Measurements from ENCODE around the gene GALNT1. TPM values are rescaled to one million over a fixed set of nuclear protein-coding genes. Genes with fewer than 3 reads are reported as not detected.

Gene GALNT1
- total RNA-seq, 1 experiment from 2014 or later: 40.1 TPM

DNA sequence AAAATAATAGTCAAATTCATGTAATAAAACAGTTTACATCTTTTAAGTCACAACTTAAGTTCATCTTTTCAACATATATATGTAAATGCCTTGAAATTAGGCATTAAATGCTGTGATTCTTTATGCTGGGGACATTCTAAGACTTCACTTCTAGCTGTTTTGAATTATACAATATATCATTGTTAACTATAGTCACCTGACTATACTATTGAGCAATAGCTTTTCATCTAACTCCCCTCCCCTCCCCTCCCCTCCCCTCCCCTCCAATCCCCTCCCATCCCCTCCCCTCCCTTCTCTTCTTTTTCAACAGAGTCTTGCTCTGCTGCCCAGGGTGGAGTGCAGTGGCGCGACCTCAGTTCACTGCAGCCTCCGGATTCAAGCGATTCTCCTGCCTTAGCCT lies 16.2 kb downstream of the GALNT1 start:
- Histone ChIP-seq H3K4me1 (no peaks in the 10 kb centered on the region), H3K36me3 (no peaks in the 10 kb centered on the region), H3K27ac (no peak overlapping the region), H3K27me3 (no peaks in the 10 kb centered on the region), H3K9me3 (replicated peaks) (0 out of 2 replicates have a peak, but pooled peaks cover 4% of the 10 kb centered on the region), H3K4me3 (no peak overlapping the region)
- no peak for DNase-seq

DNA sequence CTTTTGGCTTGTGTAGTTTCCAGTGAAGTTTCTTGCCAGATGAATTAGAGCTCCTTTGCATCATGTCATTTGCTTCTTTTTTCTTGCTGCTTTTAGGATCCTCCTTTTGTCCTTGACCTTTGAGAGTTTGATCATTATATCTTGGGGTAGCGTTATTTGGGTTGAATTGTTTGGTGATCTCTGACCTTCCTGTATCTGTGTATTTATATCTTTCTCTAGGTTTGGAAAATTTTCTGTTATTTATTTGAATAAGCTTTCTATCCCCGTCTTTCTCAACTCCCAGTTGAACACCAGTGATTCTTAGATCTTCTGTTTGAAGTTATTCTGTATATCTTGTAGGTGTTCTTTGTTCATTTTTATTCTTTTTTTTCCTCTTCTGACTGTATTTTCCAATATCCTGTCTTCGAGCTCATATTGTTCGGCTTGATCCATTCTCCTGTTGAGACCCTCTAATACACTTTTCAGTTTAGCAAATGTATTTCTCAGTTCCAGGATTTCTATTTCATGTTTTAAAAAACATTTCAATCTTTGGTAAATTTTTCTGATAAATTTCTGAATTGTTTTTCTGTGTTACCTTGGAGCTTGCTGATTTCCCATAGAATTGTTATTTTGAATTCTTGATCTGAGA lies 20.8 kb downstream of the GALNT1 start:
- H3K4me3 ChIP-seq: no peak overlapping the region
- H3K4me1 ChIP-seq: no peaks in the 10 kb centered on the region
- no peaks in the 10 kb centered on the region for H3K27me3 ChIP-seq
- DNase-seq: no peak
- 0 out of 2 replicates have a peak, but pooled peaks cover 4% of the 10 kb centered on the region for H3K9me3 ChIP-seq (replicated peaks)
- no peaks in the 10 kb centered on the region for H3K36me3 ChIP-seq
- no peak overlapping the region for H3K27ac ChIP-seq

DNA sequence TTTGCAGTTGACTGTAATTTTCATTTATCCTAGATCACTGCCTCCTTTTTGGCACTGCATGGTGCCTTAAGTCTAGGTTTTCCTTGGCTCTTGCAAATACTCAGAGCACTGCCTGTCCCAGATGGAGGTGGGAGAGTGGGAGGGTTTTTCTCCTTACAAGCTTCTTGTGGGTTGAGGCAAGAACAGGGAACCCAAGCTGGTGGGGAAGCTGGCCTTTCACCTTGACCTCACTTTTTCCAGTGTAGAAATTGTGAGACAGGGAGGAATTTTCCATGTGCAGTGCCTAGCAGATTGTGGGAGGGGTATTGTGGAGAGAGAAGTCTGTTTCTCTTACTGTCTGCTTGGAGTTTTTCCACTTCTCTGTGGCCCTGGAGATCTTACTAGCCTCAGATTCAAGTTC lies 21.5 kb downstream of the GALNT1 start:
- Histone ChIP-seq H3K27ac (no peak overlapping the region), H3K4me3 (no peak overlapping the region), H3K27me3 (no peaks in the 10 kb centered on the region), H3K4me1 (no peaks in the 10 kb centered on the region), H3K9me3 (replicated peaks) (0 out of 2 replicates have a peak, but pooled peaks cover 4% of the 10 kb centered on the region), H3K36me3 (no peaks in the 10 kb centered on the region)
- no peak for DNase-seq

DNA sequence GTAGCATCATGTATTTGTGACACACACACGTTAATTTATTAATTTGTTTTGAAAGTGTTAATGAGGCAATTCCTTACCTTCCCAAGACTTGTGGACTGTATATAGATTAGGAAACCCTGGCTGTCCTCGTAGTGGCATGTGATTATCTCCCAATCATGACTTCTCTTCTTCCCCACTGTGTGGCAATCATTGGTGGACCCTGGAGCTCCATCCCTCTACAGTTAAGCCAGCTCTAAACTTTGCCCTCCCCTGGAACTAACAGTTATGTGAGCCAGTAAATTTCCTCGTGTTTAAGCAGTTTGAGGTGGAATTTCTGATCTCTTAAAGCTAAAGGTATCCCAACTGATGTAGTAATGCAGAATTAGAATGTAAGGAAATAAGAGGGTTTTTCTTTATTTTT lies 22.0 kb downstream of the GALNT1 start:
- H3K9me3 ChIP-seq (replicated peaks): 0 out of 2 replicates have a peak, but pooled peaks cover 4% of the 10 kb centered on the region
- no peak for DNase-seq
- no peak overlapping the region for H3K4me3 ChIP-seq
- H3K27ac ChIP-seq: no peak overlapping the region
- H3K4me1 ChIP-seq: no peaks in the 10 kb centered on the region
- H3K36me3 ChIP-seq: no peaks in the 10 kb centered on the region
- no peaks in the 10 kb centered on the region for H3K27me3 ChIP-seq

DNA sequence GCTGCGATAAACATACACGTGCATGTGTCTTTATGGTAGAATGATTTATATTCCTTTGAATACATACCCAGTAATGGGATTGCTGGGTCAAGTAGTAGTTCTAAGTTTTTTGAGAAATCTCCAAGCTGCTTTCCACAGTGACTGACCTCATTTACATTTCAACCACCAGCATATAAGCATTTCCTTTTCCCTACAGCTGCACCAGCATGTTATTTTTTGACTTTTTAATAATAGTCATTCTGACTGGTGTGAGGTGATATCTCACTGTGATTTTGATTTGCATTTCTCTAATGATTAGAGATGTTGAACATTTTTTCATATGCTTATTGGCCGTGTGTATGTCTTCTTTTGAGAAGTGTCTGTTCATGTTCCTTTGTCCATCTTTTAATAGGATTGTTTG lies 22.8 kb downstream of the GALNT1 start:
- Histone ChIP-seq H3K27ac (no peak overlapping the region), H3K4me3 (no peak overlapping the region), H3K4me1 (no peaks in the 10 kb centered on the region), H3K9me3 (replicated peaks) (0 out of 2 replicates have a peak, but pooled peaks cover 4% of the 10 kb centered on the region), H3K36me3 (no peaks in the 10 kb centered on the region), H3K27me3 (no peaks in the 10 kb centered on the region)
- DNase-seq: no peak

DNA sequence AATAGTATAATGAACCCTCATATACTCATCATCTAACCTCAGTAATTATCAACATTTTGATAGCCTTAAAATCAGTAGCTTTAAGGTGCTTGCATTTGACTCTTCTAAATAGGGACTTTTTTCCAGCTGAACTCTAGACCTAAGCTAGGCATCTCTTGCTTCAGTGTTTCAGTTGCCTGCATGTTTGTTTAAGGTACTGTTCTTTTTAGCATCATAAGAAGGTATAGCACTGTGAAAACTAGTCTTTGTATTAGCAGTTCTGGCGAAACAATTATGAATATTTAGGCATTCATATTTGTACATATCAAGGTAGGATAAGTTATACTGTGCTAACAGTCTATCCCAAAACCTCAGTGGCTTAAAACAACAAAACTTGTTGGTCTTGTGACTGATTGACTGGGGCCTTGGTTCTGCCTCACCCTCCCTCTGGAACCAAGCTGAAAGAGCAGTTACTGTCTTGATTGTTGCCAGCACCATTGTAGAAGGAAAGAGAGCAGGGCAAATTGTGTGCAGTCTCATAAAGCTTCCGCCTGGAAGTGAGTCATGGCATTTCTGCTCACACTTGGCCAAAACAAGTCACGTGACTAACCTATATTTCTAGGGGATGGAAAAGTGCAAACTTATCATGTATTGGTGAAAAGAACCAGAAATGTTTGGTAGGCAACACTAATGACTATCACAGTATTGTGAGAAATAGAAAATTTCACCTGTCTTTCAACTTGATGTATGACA lies 24.3 kb downstream of the GALNT1 start:
- H3K27ac ChIP-seq: no peak overlapping the region
- no peaks in the 10 kb centered on the region for H3K27me3 ChIP-seq
- 0 out of 2 replicates have a peak, but pooled peaks cover 4% of the 10 kb centered on the region for H3K9me3 ChIP-seq (replicated peaks)
- no peaks in the 10 kb centered on the region for H3K4me1 ChIP-seq
- H3K36me3 ChIP-seq: no peaks in the 10 kb centered on the region
- no peak overlapping the region for H3K4me3 ChIP-seq
- DNase-seq: no peak

DNA sequence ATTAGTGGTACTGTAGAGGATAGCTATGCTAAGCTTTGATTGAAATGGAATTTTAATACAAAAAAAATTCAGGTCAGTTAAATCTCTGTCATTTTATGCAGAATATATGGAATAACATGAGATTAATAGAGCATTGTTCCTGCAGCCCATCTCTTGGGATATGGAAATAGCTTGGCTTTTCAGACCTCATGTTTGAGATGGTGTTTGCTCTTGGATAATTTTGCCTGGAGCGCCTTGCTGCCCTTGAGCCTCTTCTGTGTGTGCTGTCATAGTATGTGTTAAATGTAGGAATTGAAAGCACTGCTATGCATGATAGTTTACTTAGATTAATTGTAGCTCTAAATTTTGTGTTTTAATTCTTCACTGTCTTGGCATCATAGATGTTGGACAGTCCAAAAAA lies 27.7 kb downstream of the GALNT1 start:
- Histone ChIP-seq H3K27me3 (no peaks in the 10 kb centered on the region), H3K4me3 (no peak overlapping the region), H3K27ac (no peak overlapping the region), H3K36me3 (no peaks in the 10 kb centered on the region), H3K4me1 (no peaks in the 10 kb centered on the region), H3K9me3 (replicated peaks) (no peaks in the 10 kb centered on the region)
- no peak for DNase-seq

DNA sequence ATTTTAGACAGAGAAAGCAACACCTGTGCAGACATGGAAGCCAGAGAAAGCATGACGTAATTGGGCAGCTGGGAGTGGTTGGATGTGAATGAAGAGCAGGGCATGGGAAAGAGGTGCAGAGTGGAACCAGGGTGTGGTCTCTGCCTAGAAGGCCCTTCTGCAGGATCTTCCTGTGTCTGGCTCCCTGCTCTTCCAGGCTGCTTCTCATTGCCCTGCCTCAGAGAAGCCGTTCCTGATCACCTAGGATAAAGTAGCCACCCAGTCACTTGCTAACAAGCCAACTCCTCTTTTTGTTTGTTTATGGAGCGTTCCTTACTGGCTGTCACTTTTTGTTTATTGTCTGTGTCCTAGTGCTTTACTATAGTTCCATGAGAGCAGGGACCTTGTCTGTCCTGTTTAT lies 28.5 kb downstream of the GALNT1 start:
- no peak overlapping the region for H3K4me3 ChIP-seq
- no peaks in the 10 kb centered on the region for H3K9me3 ChIP-seq (replicated peaks)
- DNase-seq: peak; percentile 18 to 56
- H3K36me3 ChIP-seq: no peaks in the 10 kb centered on the region
- H3K27me3 ChIP-seq: no peaks in the 10 kb centered on the region
- H3K27ac ChIP-seq: no peak overlapping the region
- H3K4me1 ChIP-seq: no peaks in the 10 kb centered on the region

DNA sequence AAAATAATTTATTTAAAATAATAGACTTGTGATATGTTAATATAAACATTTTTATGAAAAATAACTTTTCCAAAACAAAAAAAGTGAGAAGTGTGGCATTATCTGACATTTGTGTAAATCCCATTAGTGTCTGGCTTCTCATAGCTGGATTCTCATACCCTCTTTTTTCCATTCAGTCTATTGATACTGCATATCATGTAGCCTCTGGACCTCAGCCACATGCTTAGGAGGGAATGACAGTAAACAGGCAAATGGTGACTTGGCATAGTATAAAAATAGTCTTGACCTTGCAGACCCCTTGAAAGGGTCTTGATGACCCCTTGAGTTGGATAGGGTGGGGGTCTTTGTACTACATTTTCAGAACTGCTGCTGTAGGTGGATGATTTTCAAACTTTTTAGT lies 29.2 kb downstream of the GALNT1 start:
- DNase-seq: no peak
- no peaks in the 10 kb centered on the region for H3K36me3 ChIP-seq
- H3K9me3 ChIP-seq (replicated peaks): no peaks in the 10 kb centered on the region
- no peaks in the 10 kb centered on the region for H3K4me1 ChIP-seq
- no peak overlapping the region for H3K27ac ChIP-seq
- no peaks in the 10 kb centered on the region for H3K27me3 ChIP-seq
- H3K4me3 ChIP-seq: no peak overlapping the region

DNA sequence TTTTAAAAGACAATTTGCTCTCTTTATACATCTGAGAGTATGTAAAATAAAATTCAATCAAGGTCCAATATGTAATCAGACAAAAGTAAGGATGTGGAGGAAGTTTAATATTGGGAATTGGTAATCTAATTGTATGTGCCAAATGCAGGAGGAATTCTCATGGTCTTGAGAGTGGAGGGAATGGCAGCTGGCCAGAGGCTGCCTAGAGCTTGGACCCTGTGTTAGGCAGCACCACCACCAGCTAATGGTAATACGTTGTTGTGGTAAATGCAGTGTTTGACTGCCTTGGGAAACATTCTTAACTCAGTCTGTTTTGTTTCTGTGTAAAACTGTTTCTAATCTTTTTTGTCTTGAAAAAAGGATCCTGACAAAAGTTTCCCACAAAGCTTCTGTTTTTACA lies 30.0 kb downstream of the GALNT1 start:
- no peak overlapping the region for H3K4me3 ChIP-seq
- H3K9me3 ChIP-seq (replicated peaks): no peaks in the 10 kb centered on the region
- no peaks in the 10 kb centered on the region for H3K27me3 ChIP-seq
- H3K27ac ChIP-seq: no peak overlapping the region
- DNase-seq: no peak
- no peaks in the 10 kb centered on the region for H3K4me1 ChIP-seq
- H3K36me3 ChIP-seq: no peaks in the 10 kb centered on the region

DNA sequence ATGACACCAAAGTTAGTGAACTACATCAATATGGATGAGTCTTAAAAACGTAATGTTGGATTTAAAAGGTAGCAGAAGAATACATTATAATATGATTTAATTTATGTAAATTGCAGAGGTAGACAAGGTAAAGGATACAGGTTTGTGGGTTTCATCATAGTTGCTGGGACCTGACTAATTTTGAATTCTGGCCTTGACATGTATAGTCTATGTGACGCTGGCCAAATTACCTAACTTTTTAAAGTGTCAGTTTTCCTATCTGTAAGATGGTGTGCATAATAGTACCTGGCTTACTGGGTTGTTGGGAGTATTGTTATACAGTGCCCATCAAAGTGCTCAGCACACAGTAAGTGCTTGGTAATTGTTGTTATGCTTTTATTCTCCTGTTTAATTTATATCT lies 34.5 kb downstream of the GALNT1 start:
- H3K27ac ChIP-seq: no peak overlapping the region
- no peaks in the 10 kb centered on the region for H3K9me3 ChIP-seq (replicated peaks)
- no peaks in the 10 kb centered on the region for H3K4me1 ChIP-seq
- DNase-seq: no peak
- H3K4me3 ChIP-seq: no peak overlapping the region
- H3K27me3 ChIP-seq: no peaks in the 10 kb centered on the region
- no peaks in the 10 kb centered on the region for H3K36me3 ChIP-seq

DNA sequence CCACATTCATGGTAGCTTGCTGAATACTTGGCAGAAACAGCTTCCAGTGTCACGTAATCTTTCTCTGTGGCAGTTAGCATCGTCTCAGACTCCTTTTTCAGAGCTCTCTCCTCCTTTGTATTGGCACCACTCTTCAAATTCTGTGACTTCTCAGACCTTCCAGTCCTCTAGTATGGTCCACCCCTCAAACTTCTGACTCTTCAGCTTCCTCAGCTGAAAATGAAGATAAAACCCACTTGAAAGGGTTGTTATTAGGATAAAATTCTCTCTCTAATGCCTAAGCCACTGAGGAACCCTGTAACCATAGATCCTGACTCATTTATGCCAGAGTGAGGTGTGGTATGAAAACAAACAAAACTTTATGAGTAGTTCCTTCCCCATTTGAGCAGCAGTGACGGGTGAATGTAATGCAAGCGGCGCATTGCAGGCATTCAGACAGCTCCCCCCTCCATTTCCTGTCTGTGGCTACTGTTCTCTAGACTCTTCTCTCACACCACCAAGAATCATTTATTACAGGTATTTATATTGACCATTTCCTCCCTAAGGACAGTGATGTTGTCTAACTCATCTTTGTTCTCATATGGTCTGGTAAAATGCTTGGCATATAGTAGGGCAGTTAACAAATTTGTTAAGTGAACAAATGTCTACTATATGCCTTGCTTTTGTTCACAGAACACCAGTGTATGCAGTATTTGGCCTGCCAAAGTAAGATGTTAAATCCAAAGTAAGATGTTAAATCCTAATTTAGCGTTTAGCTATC lies 35.3 kb downstream of the GALNT1 start:
- Histone ChIP-seq H3K27ac (no peak overlapping the region), H3K4me1 (no peaks in the 10 kb centered on the region), H3K27me3 (no peaks in the 10 kb centered on the region), H3K9me3 (replicated peaks) (no peaks in the 10 kb centered on the region), H3K4me3 (no peak overlapping the region), H3K36me3 (no peaks in the 10 kb centered on the region)
- DNase-seq: peak in 1 of 2 experiments; percentile 4

DNA sequence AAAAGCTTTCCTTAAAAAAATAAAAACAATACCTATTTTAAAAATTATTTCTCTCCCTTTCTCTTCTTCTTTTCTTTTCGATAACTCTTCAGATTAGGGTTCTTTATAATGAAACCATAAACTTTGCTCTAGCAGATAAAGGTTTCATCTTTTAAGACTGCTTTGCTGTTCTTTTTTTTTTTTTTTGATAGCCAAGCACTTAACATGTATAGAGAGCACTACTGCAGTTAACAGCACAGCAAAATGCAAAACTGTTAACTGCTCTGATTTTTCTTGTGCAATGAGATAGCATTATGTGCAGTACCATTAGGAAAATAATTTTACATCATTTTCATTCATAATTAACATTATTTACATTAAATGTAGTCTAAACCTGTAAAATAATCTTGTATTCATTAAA lies 36.3 kb downstream of the GALNT1 start:
- no peaks in the 10 kb centered on the region for H3K27me3 ChIP-seq
- no peaks in the 10 kb centered on the region for H3K4me1 ChIP-seq
- H3K36me3 ChIP-seq: no peaks in the 10 kb centered on the region
- H3K9me3 ChIP-seq (replicated peaks): no peaks in the 10 kb centered on the region
- no peak overlapping the region for H3K4me3 ChIP-seq
- DNase-seq: no peak
- H3K27ac ChIP-seq: no peak overlapping the region

DNA sequence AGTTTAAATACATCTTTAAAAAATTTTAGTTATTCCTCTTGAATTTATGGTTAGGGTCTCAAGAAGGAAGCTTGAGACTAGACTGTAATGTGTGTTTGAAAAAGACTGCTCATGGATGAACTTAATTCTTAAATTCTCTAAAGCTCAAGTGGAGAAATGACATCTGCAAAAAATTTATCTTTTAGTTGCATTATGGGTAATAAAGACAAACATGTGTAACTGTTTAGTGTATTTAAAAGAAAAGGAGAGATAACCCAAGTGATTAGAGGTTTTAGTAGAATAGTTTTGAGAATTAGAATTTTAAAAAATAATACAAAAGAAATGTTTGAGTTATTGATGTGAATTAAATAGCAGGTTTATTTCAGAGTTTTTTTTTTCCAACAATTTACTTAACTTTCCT lies 36.7 kb downstream of the GALNT1 start:
- Histone ChIP-seq H3K27ac (no peak overlapping the region), H3K36me3 (no peaks in the 10 kb centered on the region), H3K4me1 (no peaks in the 10 kb centered on the region), H3K4me3 (no peak overlapping the region), H3K27me3 (no peaks in the 10 kb centered on the region), H3K9me3 (replicated peaks) (no peaks in the 10 kb centered on the region)
- DNase-seq: no peak

DNA sequence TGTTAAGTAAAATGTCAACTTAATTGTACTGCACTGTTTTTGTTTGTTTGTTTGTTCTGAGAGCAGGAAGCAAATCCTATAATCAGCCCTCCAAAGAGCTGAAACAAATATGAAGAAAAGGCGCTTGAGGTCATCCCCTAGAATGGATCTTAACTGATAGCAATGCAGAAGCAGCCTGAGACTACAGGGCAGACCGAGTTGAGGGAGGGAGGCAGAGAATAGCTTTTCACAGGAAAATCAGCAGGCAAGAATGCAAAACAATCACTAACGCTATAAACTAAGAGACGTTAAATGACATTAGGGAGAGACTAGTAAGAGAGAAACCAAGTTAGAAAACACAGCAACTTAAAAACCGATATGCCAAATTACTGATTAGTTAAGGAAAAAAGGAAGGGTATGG lies 37.2 kb downstream of the GALNT1 start:
- Histone ChIP-seq H3K27me3 (no peaks in the 10 kb centered on the region), H3K4me3 (no peak overlapping the region), H3K4me1 (no peaks in the 10 kb centered on the region), H3K9me3 (replicated peaks) (no peaks in the 10 kb centered on the region), H3K36me3 (no peaks in the 10 kb centered on the region), H3K27ac (no peak overlapping the region)
- DNase-seq: no peak
